Mucosa of stomach (tissue), 1 donor: ENCODE results near the gene VAV3.
"Not testable (repeated sequence)": the region's sequence is repeated elsewhere in the genome, so short reads cannot be mapped to it uniquely, and the experiment has no call there.

Experiments used
- H3K27me3 ChIP-seq: one replicate; pipeline ENCODE4 v1.7.0; 2013; ENCODE audit warnings: mild to moderate bottlenecking, low read length; ENCODE audit not compliant: control insufficient read depth, insufficient read depth
- H3K36me3 ChIP-seq: one replicate; pipeline ENCODE4 v1.7.0; 2013; ENCODE audit warnings: low read length; ENCODE audit not compliant: control insufficient read depth, insufficient read depth
- H3K4me1 ChIP-seq: one replicate; pipeline ENCODE4 v1.7.0; 2013; ENCODE audit warnings: mild to moderate bottlenecking, low read length; ENCODE audit not compliant: control insufficient read depth, insufficient read depth
- H3K4me3 ChIP-seq: one replicate; pipeline ENCODE4 v1.7.0; 2013; ENCODE audit warnings: low read length
- H3K9ac ChIP-seq: one replicate; pipeline ENCODE4 v1.7.0; 2013; ENCODE audit warnings: mild to moderate bottlenecking, low read length, moderate library complexity
- H3K9me3 ChIP-seq: one replicate; pipeline ENCODE4 v1.7.0; 2013; ENCODE audit warnings: mild to moderate bottlenecking, low read length, moderate library complexity; ENCODE audit not compliant: control insufficient read depth
- donor health status: Pancreatic carcinoma.

VAV3 gene

GRCh38 chr1:107896401-107896800, 68.6 kb downstream of the VAV3 start:
- Histone ChIP-seq H3K36me3 (no peaks in the 10 kb centered on the region), H3K4me1 (no peaks in the 10 kb centered on the region), H3K27me3 (no peaks in the 10 kb centered on the region), H3K9me3 (no peaks in the 10 kb centered on the region), H3K4me3 (no peak overlapping the region), H3K9ac (no peak overlapping the region)

DNA sequence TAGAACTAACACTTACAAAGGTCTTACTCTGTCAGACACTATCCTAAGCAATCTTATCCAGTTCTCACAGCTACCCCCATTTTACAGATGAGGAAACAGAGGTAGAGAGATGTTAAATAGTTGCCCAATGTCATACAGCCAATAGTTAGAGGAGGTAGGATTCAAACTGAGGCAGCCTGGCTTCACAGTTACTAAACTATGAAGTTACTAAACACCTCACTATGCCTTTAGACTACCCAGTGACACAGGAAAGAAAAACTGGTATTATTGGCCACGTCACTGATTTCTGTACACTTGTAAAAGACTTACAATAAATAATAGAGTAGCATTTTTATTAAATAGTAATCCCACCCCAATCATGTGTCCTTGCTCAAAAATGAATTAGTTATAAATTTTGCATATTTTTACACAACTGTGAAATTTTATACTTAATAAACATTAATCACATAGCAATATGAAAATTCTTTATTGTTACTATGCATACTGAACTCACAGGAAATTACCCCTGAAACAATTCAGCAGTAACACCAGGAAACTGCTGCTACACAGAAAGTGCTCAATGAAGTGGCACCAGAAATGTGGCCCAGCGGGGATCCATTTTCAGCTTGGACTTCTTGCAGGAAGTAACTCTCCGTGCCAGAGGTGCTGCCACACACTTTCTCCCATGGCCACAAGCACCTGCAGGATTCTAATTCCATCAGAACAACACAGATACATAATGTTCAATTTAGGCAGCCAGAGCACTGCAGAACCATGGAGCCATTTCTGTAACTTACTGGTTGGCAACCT, 69.4 kb downstream of the VAV3 start:
- no peaks in the 10 kb centered on the region for H3K36me3 ChIP-seq
- no peaks in the 10 kb centered on the region for H3K27me3 ChIP-seq
- H3K4me1 ChIP-seq, result no peaks in the 10 kb centered on the region
- H3K9ac ChIP-seq, result no peak overlapping the region
- H3K9me3 ChIP-seq, result no peaks in the 10 kb centered on the region
- H3K4me3 ChIP-seq, result no peak overlapping the region

DNA sequence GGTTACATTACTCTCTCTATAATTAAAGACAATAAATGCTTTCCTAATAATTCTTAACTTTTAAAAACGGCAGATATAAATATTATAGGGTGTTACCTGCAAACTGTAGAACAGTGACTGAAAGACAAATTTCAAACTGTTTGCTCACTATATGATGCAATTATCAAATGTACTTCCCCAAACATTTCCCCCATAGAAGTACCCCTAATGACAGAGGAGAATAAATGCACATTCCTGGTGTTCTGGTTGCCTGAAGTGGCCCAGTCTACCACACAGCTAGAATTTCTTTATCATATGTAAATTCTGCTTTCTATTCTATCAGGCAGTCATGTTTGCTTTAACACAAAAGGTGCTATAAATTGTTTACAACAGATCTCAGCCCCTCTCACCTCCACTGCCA, 70.4 kb downstream of the VAV3 start:
- no peaks in the 10 kb centered on the region for H3K36me3 ChIP-seq
- no peak overlapping the region for H3K4me3 ChIP-seq
- no peaks in the 10 kb centered on the region for H3K9me3 ChIP-seq
- no peak overlapping the region for H3K9ac ChIP-seq
- H3K4me1 ChIP-seq, result no peaks in the 10 kb centered on the region
- H3K27me3 ChIP-seq, result no peaks in the 10 kb centered on the region

- H3K9ac ChIP-seq, H3K4me3 ChIP-seq, H3K4me1 ChIP-seq, H3K27me3 ChIP-seq, H3K9me3 ChIP-seq, H3K36me3 ChIP-seq: not testable (repeated sequence)
These were observed 71.6 kb downstream of the VAV3 start for GRCh38 chr1:107893350-107893749.

GRCh38 chr1:107889524-107889923, 75.5 kb downstream of the VAV3 start:
- Histone ChIP-seq H3K27me3 (no peaks in the 10 kb centered on the region), H3K4me1 (no peaks in the 10 kb centered on the region), H3K9me3 (no peaks in the 10 kb centered on the region), H3K4me3 (no peak overlapping the region), H3K9ac (no peak overlapping the region), H3K36me3 (no peaks in the 10 kb centered on the region)

- Histone ChIP-seq H3K4me3 (no peak overlapping the region), H3K4me1 (no peaks in the 10 kb centered on the region), H3K36me3 (no peaks in the 10 kb centered on the region)
These were observed 81.4 kb downstream of the VAV3 start for GRCh38 chr1:107883562-107883961.

GRCh38 chr1:107879927-107880326, 85.1 kb downstream of the VAV3 start:
- no peaks in the 10 kb centered on the region for H3K36me3 ChIP-seq
- H3K27me3 ChIP-seq, result no peaks in the 10 kb centered on the region
- H3K4me1 ChIP-seq, result no peaks in the 10 kb centered on the region
- H3K9me3 ChIP-seq, result no peaks in the 10 kb centered on the region
- H3K4me3 ChIP-seq, result no peak overlapping the region
- no peak overlapping the region for H3K9ac ChIP-seq

More at GRCh38 chr1:107883562-107883961, 81.4 kb downstream of the VAV3 start:
- Histone ChIP-seq H3K9me3 (no peaks in the 10 kb centered on the region), H3K27me3 (no peaks in the 10 kb centered on the region), H3K9ac (no peak overlapping the region)

DNA sequence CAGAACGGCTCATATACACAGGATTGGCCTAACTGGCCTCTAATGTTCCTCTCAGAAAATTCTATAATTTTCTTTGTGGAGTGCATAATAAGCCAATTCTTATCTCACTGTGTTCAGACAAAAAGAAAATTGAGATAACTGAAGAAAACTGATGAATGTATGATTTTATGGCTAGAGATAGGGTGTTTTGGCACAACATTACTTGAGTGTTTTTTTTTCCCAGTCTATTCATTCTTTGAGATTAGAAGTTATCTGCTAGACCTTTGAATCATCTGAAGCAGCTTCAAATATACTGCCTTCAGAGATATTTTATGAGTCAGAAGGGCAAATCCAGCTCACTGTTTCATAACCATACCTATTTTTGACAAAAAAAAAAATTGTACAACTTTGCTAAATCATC, 85.6 kb downstream of the VAV3 start:
- no peaks in the 10 kb centered on the region for H3K4me1 ChIP-seq

DNA sequence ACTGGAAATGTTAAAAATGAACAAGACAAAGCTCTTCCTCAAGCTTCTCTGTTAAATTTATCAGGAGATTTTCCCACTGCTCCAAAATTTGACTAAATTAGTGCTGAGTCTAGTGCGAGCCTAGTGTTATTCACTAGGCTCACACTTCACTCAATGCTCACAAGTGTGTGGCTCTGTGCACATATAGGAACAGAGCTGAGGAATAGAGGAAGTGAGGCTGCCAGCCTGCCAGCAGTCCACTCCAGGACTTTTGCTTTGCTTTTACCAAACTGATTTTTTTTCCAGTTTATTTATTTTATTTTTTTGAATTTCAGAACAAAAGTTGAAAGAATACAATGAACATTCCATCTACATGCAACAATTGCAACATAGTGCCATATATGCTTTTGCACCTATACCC, 87.2 kb downstream of the VAV3 start:
- Histone ChIP-seq H3K9me3 (no peaks in the 10 kb centered on the region), H3K9ac (no peak overlapping the region), H3K4me1 (no peaks in the 10 kb centered on the region), H3K27me3 (no peaks in the 10 kb centered on the region), H3K36me3 (no peaks in the 10 kb centered on the region), H3K4me3 (no peak overlapping the region)

More for the DNA sequence above, 85.6 kb downstream of the VAV3 start:
- no peak overlapping the region for H3K4me3 ChIP-seq
- H3K36me3 ChIP-seq, result no peaks in the 10 kb centered on the region
- no peaks in the 10 kb centered on the region for H3K27me3 ChIP-seq
- H3K9me3 ChIP-seq, result no peaks in the 10 kb centered on the region
- no peak overlapping the region for H3K9ac ChIP-seq

GRCh38 chr1:107877092-107877491, 87.9 kb downstream of the VAV3 start:
- Histone ChIP-seq H3K27me3 (no peaks in the 10 kb centered on the region), H3K36me3 (no peaks in the 10 kb centered on the region), H3K9me3 (no peaks in the 10 kb centered on the region), H3K9ac (no peak overlapping the region), H3K4me1 (no peaks in the 10 kb centered on the region), H3K4me3 (no peak overlapping the region)

- no peaks in the 10 kb centered on the region for H3K9me3 ChIP-seq
These were observed 89.3 kb downstream of the VAV3 start for GRCh38 chr1:107875689-107876088.

DNA sequence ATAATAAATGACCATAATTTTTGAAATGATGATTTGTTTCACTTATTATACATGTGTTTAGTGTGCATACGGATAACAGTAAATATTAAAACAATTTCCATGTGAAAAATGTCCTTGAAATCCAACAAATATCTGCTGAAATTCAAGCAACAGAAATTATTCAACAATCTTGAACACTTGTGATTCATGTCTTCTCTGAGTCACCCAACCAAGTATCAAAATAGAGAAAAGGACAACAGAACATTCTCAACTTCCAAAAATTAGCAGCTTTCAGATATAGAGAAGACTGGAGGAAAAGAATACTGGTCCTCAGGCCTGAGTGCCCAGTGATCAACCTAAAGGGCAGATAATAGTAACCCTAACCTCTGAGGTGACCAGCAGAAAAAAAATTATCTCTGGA, 90.8 kb downstream of the VAV3 start:
- H3K36me3 ChIP-seq, result no peaks in the 10 kb centered on the region
- no peak overlapping the region for H3K4me3 ChIP-seq
- H3K27me3 ChIP-seq, result no peaks in the 10 kb centered on the region
- H3K4me1 ChIP-seq, result no peaks in the 10 kb centered on the region
- no peak overlapping the region for H3K9ac ChIP-seq
- H3K9me3 ChIP-seq, result no peaks in the 10 kb centered on the region

More at GRCh38 chr1:107875689-107876088, 89.3 kb downstream of the VAV3 start:
- no peaks in the 10 kb centered on the region for H3K27me3 ChIP-seq
- H3K9ac ChIP-seq, result no peak overlapping the region
- H3K4me3 ChIP-seq, result no peak overlapping the region
- no peaks in the 10 kb centered on the region for H3K36me3 ChIP-seq
- H3K4me1 ChIP-seq, result no peaks in the 10 kb centered on the region
